Activated CD4-positive, alpha-beta T cell treated with anti-CD3 and anti-CD28 coated beads for 36 hours (primary cell): ENCODE data around the gene ZDHHC16. TPM values are rescaled to one million over a fixed set of nuclear protein-coding genes. Genes with fewer than 3 reads are reported as not detected.
"Not testable (repeated sequence)": the region's sequence is repeated elsewhere in the genome, so short reads cannot be mapped to it uniquely, and the experiment has no call there.

Experiments
- ATAC-seq: fragments of 200-7000 bp; cut with Tn5 transposase; one replicate; pipeline ENCODE4 v1.10.0; 2021; ENCODE audit warnings: mild to moderate bottlenecking, moderate library complexity
- CTCF ChIA-PET: fragments of 350-600 bp; sonication (Branson Sonifier 250); formaldehyde crosslinking; loops from one replicate; lab custom pipeline; 2021; ENCODE audit warnings: antibody characterized with exemption; lab: Charles Lee
- POLR2A ChIA-PET: fragments of 350-600 bp; sonication (Branson Sonifier 250); formaldehyde crosslinking; loops from one replicate; lab custom pipeline; 2021; ENCODE audit warnings: antibody characterized with exemption, inconsistent platforms; lab: Charles Lee
- DNase-seq: peaks from one replicate; pipeline ENCODE4 v3.0.0-alpha.2; 2020
- H3K27ac Mint-ChIP-seq: one replicate; pipeline ENCODE4 v1.8.0; 2021; ENCODE audit warnings: mixed read lengths
- H3K27me3 Mint-ChIP-seq: one replicate; pipeline ENCODE4 v1.8.0; 2021; ENCODE audit warnings: mixed read lengths
- H3K36me3 Mint-ChIP-seq: one replicate; pipeline ENCODE4 v1.8.0; 2021; ENCODE audit warnings: low read depth, mixed read lengths
- H3K4me1 Mint-ChIP-seq: one replicate; pipeline ENCODE4 v1.8.0; 2021; ENCODE audit warnings: mixed read lengths
- H3K4me3 Mint-ChIP-seq: one replicate; pipeline ENCODE4 v1.8.0; 2021; ENCODE audit warnings: mild to moderate bottlenecking, moderate library complexity, mixed read lengths
- H3K9me3 Mint-ChIP-seq: one replicate; pipeline ENCODE4 v1.8.0; 2021; ENCODE audit warnings: low read depth, mixed read lengths
- intact Hi-C, 2 experiments: fragments of 100-400 bp; cut with DNase I in 1 of 2; cut with micrococcal nuclease in 1 of 2; formaldehyde crosslinking; loops; one replicate each; pipeline versions ENCODE4 v1.14.2 to v1.15.1; 2022 to 2024; cut with DNase I, micrococcal nuclease
- total RNA-seq, 2 experiments: library from RNA; stranded (reverse); gene quantifications; one replicate each; pipeline ENCODE4 v1.2.3, GENCODE V29; 2021

Gene ZDHHC16
- 10 to 100 TPM; 34.6 to 42.8 TPM for total RNA-seq

DNA sequence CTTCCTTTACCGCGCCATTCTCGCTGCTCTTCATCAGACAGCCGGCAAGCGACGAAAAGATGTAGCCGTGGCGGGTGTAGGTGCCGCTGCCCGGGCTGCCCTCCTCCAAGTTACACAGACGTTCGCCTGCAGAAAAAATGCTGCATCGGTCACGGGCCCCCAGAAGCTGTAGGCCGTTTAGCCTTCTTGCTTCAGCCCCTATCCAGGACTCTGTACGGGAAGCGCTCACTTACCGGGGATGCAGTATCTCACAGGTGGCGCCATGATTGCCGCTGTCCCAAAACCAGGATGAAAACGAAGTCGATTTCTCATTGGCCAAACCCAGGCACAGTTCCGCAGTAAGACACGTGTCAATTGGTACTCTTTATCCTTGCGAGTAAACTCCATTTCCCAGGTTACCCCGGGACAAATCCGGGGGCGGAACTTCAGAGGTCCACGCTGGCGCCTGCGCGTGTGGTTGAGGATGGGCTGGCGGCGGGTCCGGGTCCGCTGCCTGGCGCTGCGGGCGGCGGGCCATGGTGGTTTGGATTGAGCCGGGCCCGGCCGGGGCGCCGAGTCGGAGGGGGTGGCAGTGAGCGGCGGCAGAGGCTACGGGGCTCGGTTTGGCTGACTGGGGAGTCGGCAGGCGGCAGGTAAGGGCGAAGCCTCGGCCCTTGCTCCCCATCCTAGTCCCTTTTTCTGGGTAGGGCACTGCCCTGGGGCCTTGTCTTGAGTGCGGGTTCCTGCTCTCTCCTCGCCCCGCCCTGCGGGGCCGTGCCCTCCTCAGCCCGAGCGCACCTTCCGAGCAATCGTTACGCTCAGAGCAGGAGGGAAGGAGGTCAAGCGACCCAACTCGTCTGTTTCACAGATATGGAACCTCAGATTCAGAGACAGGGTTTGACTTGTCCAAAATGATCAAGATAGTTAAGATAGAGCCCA, at the start of gene ZDHHC16, which contains the start of gene EXOSC1:
TSS of gene ZDHHC16 (plus strand) at position 454 of the 918 bp plus-strand sequence. CDS start 5,501 bp downstream, outside the sequence.
TSS of gene EXOSC1 (minus strand) at position 285 of the 918 bp plus-strand sequence. CDS start at position 264, 21 bp downstream.
- ChIA-PET POLR2A (interaction anchor here (0.7 to 2.9 kb wide), 3 partner anchors 21 to 32 kb away, joined by 3 to 19 read pairs (median 5); no protein-coding TSS in a partner anchor), CTCF (interaction anchor here (1.1 to 3.6 kb wide), 5 partner anchors 18 to 41 kb away, joined by 4 to 61 read pairs (median 6); partner anchors contain the start of gene RRP12)
- intact Hi-C loops = loop anchor here (1.0 kb wide), 9 partner anchors 33 to 614 kb away; partner anchors contain the start of genes MMS19 (in 2 of the 2), UBTD1 (in 2 of the 2), ARHGAP19 (in 1 of the 2) and AVPI1 (in 1 of the 2)
- H3K4me3 Mint-ChIP-seq = peak within 1 kb of the TSS; percentile 86
- peak; percentile 91 for ATAC-seq
- H3K4me1 Mint-ChIP-seq = peaks cover 55% of the 10 kb centered on the region
- no peaks in the 10 kb centered on the region for H3K27me3 Mint-ChIP-seq
- H3K27ac Mint-ChIP-seq = peak within 1 kb of the TSS; percentile 90
- H3K9me3 Mint-ChIP-seq = no peaks in the 10 kb centered on the region
- peak; percentile 96 for DNase-seq
- H3K36me3 Mint-ChIP-seq = peaks cover 26% of the 10 kb centered on the region

DNA sequence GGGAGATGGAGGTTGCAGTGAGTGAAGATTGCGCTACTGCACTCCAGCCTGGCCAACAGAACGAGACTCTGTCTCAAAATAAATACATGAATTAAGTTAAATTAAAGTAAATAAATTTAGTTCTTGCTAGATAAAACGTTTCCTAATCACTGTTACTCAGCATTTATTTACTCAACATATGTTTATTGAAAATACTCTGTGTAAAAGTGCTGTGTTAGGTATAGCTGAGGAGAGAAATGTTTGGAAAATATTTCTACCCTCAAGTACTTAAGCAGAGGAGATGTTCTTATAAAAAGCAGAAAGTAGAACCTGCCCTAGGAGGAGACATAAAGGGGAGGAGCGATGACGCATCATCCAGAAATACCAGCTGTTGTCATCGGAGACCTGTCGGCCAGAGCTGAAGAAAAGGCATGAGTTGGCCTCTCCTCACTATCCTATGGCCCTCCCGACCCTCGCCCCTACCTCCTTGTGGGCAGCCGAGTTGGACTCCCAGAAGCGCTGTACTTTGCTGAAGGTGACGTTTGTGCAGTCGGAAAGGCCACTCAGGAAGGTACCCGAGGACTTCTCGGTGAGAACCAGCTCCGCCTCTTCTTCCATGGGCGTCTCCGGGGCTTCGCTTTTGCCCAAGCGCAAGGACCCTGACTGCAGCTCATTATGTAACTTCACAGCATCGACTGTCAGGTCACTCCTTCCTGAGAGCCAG, 46.0 kb upstream of the ZDHHC16 start:
- DNase-seq (peak; percentile 51), ATAC-seq (peak; percentile 18)
- Mint-ChIP-seq H3K9me3 (no peaks in the 10 kb centered on the region), H3K4me1 (peaks cover 7% of the 10 kb centered on the region), H3K27ac (peak overlapping the region; percentile 85), H3K27me3 (no peaks in the 10 kb centered on the region), H3K36me3 (peaks cover 11% of the 10 kb centered on the region), H3K4me3 (peak overlapping the region; percentile 96)
- POLR2A ChIA-PET = interaction anchor here (0.6 to 2.0 kb wide), 2 partner anchors 34 to 97 kb away, joined by 3 to 9 read pairs; no protein-coding TSS in a partner anchor
- intact Hi-C loops = loop anchor here in 1 of 2 experiments (2.0 kb wide), 1 partner anchor 337 kb away; the partner anchor contains the start of gene ZFYVE27
- CTCF ChIA-PET = interaction anchor here (0.5 to 10.6 kb wide), 15 partner anchors 13 to 391 kb away, joined by 3 to 61 read pairs (median 4); partner anchors contain the start of gene EXOSC1

DNA sequence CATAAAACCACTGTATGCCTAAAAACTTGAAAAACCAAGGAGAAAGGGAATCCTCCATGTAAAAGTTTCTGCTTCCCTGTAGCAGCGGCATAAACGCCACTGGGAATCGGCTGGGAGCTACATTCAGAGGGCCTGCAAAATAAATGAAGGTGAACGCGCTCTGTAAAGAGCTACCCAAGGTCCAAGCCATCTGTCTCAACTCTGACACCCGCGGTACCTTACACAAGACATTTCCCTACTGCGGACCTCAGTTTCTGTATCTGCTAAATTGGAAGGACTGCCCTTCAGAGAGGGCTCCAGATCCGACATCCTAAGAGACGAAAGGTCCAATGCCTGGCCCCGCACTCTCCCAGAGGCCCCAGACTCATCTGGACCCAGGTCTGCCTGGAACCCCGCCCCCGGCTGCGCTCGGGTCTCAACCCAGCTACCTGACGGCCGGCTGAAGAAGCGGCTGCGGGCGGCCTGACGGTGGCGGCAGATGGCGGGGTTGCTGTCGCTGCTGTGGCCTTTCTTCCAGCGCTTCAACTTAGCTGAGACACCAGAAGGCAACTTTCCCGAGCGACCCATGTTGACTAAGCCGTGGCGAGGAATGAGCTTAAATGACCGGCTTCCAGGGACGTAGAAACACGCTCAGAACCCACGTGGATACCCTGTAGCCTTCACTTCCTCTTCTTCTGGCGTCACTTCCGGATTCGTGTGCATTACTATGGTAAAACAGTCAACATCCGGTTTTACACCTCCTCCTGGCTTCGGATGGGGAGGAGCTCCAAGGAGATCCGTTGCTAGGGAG, 45.1 kb upstream of the ZDHHC16 start, which contains the start of gene RRP12:
TSS of gene RRP12 (minus strand) at position 676 of the 790 bp plus-strand sequence. CDS start at position 567, 109 bp downstream.
- POLR2A ChIA-PET = interaction anchor here (0.5 to 2.0 kb wide), 13 partner anchors 13 to 153 kb away, joined by 3 to 28 read pairs (median 4); partner anchors contain the start of genes ARHGAP19 and FRAT2
- H3K36me3 Mint-ChIP-seq = peaks cover 9% of the 10 kb centered on the region

DNA sequence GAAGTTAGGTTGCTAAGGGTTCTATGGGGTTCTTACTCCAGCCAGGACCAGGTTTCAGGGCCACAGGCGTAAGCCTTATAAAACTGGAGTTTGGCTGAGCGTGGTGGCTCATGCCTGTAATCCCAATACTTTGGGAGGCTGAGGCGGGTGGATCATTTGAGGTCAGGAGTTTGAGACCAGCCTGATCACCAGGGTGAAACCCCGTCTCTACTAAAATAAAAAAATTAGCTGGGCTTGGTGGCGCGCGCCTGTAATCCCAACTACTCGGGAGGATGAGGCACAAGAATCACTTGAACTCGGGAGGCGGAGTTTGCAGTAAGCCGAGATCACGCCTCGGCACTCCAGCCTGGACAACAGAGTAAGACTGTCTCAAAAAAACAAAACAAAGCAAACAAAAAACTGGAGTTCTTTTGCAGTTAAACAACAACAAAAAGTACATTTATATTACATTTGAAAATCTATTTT, 44.5 kb upstream of the ZDHHC16 start:
- no peak for DNase-seq
- intact Hi-C loops = loop anchor here (1.0 to 2.0 kb wide), 9 partner anchors 12 to 335 kb away; partner anchors contain the start of genes FRAT2 (in 2 of the 2), MMS19 (in 2 of the 2), UBTD1 (in 2 of the 2) and ARHGAP19 (in 1 of the 2)
- CTCF ChIA-PET = interaction anchor here (0.6 to 10.6 kb wide), 17 partner anchors 11 to 152 kb away, joined by 3 to 61 read pairs (median 5); partner anchors contain the start of genes ARHGAP19 and EXOSC1
- no peak for ATAC-seq
- H3K9me3 Mint-ChIP-seq = no peaks in the 10 kb centered on the region
- peaks cover 7% of the 10 kb centered on the region for H3K4me1 Mint-ChIP-seq
- peaks cover 3% of the 10 kb centered on the region for H3K36me3 Mint-ChIP-seq
- peak overlapping the region; percentile 96 for H3K4me3 Mint-ChIP-seq
- POLR2A ChIA-PET = interaction anchor here (0.5 to 2.0 kb wide), 10 partner anchors 12 to 152 kb away, joined by 3 to 28 read pairs (median 4); partner anchors contain the start of genes ARHGAP19 and FRAT2
- peak overlapping the region; percentile 85 for H3K27ac Mint-ChIP-seq
- H3K27me3 Mint-ChIP-seq = no peaks in the 10 kb centered on the region

More for the DNA sequence above, 45.1 kb upstream of the ZDHHC16 start, which contains the start of gene RRP12:
- CTCF ChIA-PET = interaction anchor here (0.5 to 10.6 kb wide), 24 partner anchors 12 to 390 kb away, joined by 3 to 61 read pairs (median 4); partner anchors contain the start of genes ARHGAP19 and EXOSC1
- Mint-ChIP-seq H3K4me1 (peaks cover 7% of the 10 kb centered on the region), H3K27me3 (no peaks in the 10 kb centered on the region), H3K27ac (peak within 1 kb of the TSS; percentile 85), H3K4me3 (peak within 1 kb of the TSS; percentile 96), H3K9me3 (no peaks in the 10 kb centered on the region)
- DNase-seq = peak; percentile 89
- peak; percentile 99 for ATAC-seq
- intact Hi-C loops = loop anchor here (1.0 to 2.0 kb wide), 9 partner anchors 12 to 336 kb away; partner anchors contain the start of genes FRAT2 (in 2 of the 2), MMS19 (in 2 of the 2), UBTD1 (in 2 of the 2) and ARHGAP19 (in 1 of the 2)

DNA sequence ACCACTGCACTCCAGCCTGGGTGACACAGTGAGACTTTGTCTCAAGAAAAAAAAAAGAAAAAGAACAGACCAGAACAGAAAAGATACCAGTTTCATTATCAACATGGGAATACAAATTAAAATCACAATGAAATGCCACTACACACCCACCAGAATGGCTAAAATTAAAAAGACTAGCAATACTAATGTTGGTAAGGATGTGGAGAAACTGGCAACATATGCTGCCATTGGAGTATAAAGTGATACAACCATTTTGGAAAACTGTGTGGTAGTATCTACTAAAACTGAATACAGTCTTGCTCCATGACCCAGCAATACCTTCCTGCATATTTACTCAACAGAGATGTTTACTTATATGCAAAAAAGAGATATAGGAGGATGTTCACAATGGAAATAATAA, 41.9 kb upstream of the ZDHHC16 start:
- H3K27me3 Mint-ChIP-seq = no peaks in the 10 kb centered on the region
- no peak for ATAC-seq

DNA sequence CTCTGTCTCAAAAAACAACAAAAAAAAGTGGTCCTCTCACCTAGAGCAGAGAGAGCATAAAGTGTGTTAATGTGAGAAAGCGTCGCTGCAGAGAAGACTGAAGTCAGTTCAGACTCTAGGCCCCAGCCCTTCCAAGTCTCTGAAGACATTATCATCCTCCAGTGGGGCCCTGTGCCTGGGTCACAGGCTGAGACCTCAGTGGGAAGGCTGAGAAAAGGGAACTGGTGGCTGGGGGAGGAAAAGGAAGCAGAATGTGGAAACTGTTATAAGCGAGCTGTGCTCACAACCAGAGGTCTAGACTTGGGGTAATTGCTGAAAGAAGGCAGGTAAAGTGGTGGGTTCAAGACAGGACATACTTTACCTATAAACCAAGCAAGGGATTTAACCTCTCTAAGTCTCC, 39.9 kb upstream of the ZDHHC16 start:
- ATAC-seq (no peak), DNase-seq (no peak)
- Mint-ChIP-seq H3K4me1 (peaks cover 13% of the 10 kb centered on the region), H3K9me3 (no peaks in the 10 kb centered on the region), H3K27me3 (no peaks in the 10 kb centered on the region), H3K36me3 (no peaks in the 10 kb centered on the region), H3K4me3 (no peak overlapping the region), H3K27ac (no peak overlapping the region)
- POLR2A ChIA-PET = no interaction called here
- intact Hi-C loops = loop anchor here in 1 of 2 experiments (5.0 kb wide), 1 partner anchor 56 kb away; no protein-coding TSS in a partner anchor
- CTCF ChIA-PET = interaction anchor here (0.6 to 10.6 kb wide), 12 partner anchors 9 to 322 kb away, joined by 3 to 138 read pairs (median 5); partner anchors contain the start of genes EXOSC1 and PGAM1

More for the DNA sequence above, 41.9 kb upstream of the ZDHHC16 start:
- no peak overlapping the region for H3K4me3 Mint-ChIP-seq
- ChIA-PET CTCF (interaction anchor here (0.6 to 10.6 kb wide), 3 partner anchors 8 to 40 kb away, joined by 3 to 61 read pairs (median 6); partner anchors contain the start of gene EXOSC1), POLR2A (interaction anchor here (0.6 kb wide), 1 partner anchor 40 kb away, joined by 3 read pairs; no protein-coding TSS in a partner anchor)
- H3K9me3 Mint-ChIP-seq = no peaks in the 10 kb centered on the region
- H3K4me1 Mint-ChIP-seq = peaks cover 16% of the 10 kb centered on the region
- H3K36me3 Mint-ChIP-seq = peaks cover 2% of the 10 kb centered on the region
- H3K27ac Mint-ChIP-seq = no peak overlapping the region
- no peak for DNase-seq
- intact Hi-C loops = no loop called here

DNA sequence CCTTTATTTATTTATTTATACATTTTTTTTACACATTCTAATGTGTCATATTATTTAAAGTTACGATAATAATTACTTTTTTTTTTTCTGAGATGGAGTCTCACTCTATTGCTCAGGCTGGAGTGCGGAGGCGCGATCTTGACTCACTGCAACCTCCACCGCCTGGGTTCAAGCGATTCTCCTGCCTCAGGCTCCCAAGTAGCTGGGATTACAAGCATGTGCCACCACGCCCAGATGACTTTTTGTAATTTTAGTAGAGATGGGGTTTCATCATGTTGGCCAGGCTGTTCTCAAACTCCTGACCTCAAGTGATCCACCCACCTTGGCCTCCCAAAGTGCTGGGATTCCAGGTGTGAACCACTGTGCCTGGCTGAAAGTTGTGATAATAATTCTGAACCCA, 39.5 kb upstream of the ZDHHC16 start:
- not testable (repeated sequence) for H3K27me3 Mint-ChIP-seq, H3K9me3 Mint-ChIP-seq, H3K4me3 Mint-ChIP-seq, DNase-seq, ATAC-seq, H3K4me1 Mint-ChIP-seq, H3K36me3 Mint-ChIP-seq
- intact Hi-C loops = loop anchor here in 1 of 2 experiments (5.0 kb wide), 1 partner anchor 56 kb away; no protein-coding TSS in a partner anchor
- POLR2A ChIA-PET = interaction anchor here (0.6 to 1.5 kb wide), 3 partner anchors 8 to 22 kb away, joined by 3 to 9 read pairs (median 3); no protein-coding TSS in a partner anchor
- H3K27ac Mint-ChIP-seq = peak overlapping the region; percentile 51
- CTCF ChIA-PET = interaction anchor here (0.6 to 10.6 kb wide), 14 partner anchors 9 to 129 kb away, joined by 3 to 138 read pairs (median 4); partner anchors contain the start of genes EXOSC1 and PGAM1

DNA sequence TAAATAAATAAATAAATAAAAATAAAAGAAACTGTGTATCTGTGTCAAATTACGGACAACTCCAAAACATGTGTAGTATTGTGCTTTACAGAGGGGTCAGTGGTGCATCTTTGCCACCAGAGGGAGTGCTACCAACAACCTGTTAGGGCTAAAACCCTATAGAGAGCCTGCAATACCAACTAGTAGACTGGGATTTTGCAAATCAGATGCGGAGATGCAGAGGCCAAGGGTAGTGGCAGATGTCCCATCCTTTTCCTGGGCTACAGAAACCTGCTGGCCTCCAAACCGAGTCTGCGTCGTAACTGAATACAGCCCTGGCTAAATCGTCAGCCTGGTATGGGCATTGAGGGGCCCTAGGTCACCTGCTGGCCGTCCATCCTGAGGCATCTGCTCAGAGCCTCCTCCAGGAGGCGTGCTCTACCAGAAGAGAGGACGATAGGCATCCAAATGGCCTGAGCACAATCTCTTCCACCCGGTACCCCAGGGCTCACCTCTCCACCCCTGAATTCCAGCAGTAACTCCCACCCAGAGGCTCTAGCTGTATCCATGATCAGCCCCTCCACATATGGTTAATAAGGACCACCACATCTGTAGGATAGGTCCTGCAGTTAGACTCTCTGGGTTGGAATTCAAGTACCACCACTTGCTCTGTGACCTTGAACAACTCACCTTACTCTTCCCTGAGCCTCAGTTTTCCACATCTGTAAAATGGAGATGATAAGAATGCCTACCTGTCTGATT, 38.6 kb upstream of the ZDHHC16 start:
- Mint-ChIP-seq H3K4me1 (peaks cover 11% of the 10 kb centered on the region), H3K36me3 (no peaks in the 10 kb centered on the region), H3K4me3 (peak overlapping the region; percentile 47), H3K27me3 (no peaks in the 10 kb centered on the region), H3K9me3 (no peaks in the 10 kb centered on the region), H3K27ac (peak overlapping the region; percentile 56)
- DNase-seq (peak; percentile 81), ATAC-seq (peak; percentile 97)
- intact Hi-C loops = loop anchor here (1.0 to 5.0 kb wide), 5 partner anchors 21 to 146 kb away; partner anchors contain the start of genes EXOSC1 (in 1 of the 2) and ZDHHC16 (in 1 of the 2)
- ChIA-PET POLR2A (interaction anchor here (0.6 to 1.5 kb wide), 4 partner anchors 8 to 27 kb away, joined by 3 to 9 read pairs (median 4); no protein-coding TSS in a partner anchor), CTCF (interaction anchor here (0.6 to 10.6 kb wide), 15 partner anchors 10 to 128 kb away, joined by 3 to 138 read pairs (median 5); partner anchors contain the start of genes EXOSC1 and PGAM1)
